ENCODE results near the gene RHOF. TPM values are rescaled to one million over a fixed set of nuclear protein-coding genes. Genes with fewer than 3 reads are reported as not detected.

RHOF gene
- total and polyA plus RNA-seq, 2 of the 8 experiments (the other 6 are each of a cell fraction or from before 2014, with no cell fraction given), result 23.8 to 31.9 TPM

- TF ChIP-seq NANOG (IDR thresholded peaks at IDR 0.05; ENCODE audit: insufficient read depth, low read depth, low read length, poor library complexity, severe bottlenecking) (no peak), BCL11A (IDR thresholded peaks at IDR 0.05; ENCODE audit: low read depth in 2 of 2, low read length in 2 of 2) (no peak)
Observed at GRCh38 chr12:121822393-121823100, 29.1 kb upstream of the RHOF start (continued).
